ENCODE measurements around the gene STEAP1.
A peak's percentile ranks its signal among the peaks of the same experiment; 100 is the strongest.
"Not testable (repeated sequence)": the region's sequence is repeated elsewhere in the genome, so short reads cannot be mapped to it uniquely, and the experiment has no call there.

STEAP1 gene

DNA sequence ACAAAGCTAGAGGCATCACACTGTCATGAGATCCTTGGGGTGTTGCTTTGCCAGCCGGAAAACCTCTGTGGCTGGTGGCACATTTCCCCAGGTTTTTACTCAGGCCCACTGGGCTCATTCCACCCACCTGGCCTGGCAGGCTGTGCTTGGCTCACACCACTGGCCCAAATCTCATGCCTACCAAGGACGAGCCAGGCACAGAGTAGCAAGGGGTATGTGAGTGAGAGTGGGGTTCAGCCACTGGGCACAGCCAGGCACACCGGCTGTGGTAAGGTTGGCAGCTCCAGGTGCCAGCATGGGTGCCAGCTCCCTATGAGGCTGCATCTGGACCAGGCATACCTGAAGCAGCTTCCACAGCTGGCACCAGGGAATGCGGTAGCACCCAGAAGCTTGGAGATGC is 21.4 kb downstream of the STEAP1 start:
- DNase-seq: no peak

GRCh38 chr7:90176195-90176594 is 21.9 kb downstream of the STEAP1 start:
- no peak for DNase-seq

DNA sequence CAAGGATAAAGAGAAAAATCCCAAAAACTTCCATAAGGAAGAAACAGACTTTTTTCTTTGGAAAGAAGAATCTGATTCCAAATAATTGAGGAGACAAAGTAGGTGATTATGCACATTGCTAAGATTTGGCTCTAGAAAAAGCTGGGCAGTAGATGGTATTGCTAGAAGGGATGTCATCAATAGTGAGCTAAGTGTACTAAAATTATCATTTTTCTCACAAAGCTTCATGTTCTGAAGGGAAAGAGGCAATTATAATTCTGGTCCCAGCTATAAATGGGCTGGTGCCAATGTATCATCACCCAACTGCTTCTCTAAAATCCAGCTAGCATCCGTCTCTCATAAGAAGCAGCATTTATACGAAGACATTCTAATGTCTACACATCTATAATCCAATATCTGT is 23.9 kb downstream of the STEAP1 start:
- DNase-seq: no peak

DNA sequence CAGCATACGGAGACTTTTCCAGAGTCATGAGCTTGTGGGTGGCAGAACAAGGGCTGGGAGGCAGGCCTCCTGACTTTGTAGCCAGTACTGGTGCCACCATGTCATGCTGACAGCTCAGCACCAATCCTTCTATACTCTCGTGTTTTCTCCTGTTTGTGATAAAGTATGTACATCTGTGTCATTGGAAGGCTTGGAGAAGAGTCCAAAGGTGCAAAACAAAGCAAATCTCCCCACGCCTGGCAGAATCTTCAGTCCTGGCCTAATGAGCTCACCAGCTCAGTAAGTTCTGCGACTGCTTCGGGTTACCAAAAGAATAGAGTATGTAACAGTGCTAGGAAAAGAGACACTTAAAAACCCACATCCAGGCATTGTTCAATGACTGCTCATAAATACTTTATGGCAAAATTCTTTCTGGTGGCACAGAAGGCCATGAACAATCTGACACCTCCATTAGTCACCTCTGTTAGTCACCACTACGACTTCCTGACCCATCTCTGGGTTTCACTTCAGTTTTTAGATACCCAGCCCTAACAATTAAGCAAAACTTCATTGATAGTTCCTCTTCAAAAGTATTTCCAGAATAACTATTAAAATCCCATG is 24.5 kb downstream of the STEAP1 start:
- DNase-seq: no peak

- DNase-seq: no peak
Observed at GRCh38 chr7:90180011-90180585, 25.8 kb downstream of the STEAP1 start.

GRCh38 chr7:90180649-90181048 is 26.4 kb downstream of the STEAP1 start:
- DNase-seq: no peak

DNA sequence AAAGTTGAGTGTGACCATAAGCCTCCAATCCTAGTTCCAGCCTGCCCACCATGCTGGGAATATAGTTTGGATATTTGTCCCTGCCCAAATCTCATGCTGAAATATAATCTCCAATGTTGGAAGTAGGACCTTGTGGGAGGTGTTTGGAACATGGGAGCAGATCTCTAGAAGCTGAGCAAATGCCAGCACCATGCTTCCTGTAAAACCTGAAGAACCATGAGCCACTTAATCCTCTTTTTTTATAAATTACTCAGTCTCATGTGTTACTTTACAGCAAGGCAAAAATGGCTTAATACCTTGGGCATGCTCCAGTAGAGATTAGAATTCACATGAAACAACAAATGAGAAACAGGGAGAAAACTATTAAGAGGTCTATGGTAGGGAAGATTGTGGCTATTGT is 27.2 kb downstream of the STEAP1 start:
- no peak for DNase-seq

- not testable (repeated sequence) for DNase-seq
Observed at GRCh38 chr7:90186290-90186689, 32.0 kb downstream of the STEAP1 start.

DNA sequence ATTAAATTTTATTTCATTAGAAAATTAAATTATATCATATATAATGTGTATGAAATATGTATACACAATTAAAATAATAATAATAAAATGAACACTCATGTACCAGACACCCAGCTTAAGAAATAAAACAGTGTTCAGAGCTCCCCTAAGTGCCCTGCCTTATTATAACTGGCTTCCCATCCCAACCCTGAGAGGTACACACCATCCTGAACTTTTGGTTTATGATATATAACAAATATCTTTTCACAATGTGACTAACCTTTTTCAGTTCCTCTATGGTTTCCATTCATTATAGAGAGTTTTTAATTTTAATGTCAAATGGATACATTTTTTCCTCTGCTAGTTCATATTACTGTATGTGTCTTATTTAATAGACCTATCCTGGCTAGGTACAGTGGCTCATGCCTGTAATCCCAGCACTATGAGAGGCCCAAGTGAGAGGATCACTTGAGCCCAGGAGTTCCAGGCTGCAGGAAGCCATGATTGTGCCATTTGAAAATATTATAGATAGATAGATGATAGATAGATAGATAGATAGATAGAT is 33.3 kb downstream of the STEAP1 start:
- no peak for DNase-seq

- DNase-seq: no peak
Observed at GRCh38 chr7:90188281-90188680, 34.0 kb downstream of the STEAP1 start.

DNA sequence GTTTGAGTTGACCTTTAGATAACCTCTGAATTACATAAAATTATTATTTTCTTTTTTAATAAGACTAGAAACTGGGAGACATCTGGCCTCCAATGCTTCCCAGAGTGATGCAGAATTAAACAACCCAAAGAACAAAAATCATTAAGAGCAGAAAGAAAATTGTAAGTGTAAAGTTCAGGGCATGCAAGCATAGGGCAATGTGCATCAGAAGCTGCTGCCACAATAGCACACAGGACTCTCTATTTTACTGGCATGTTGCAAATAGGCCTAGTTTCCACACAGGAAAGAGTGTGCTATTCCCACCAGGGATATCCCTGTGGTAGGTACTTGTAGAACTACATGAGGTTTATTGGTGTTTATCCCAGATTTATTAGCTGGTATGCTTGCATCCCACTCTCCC is 36.7 kb downstream of the STEAP1 start:
- DNase-seq: no peak

- DNase-seq: no peak
Observed at GRCh38 chr7:90191648-90192047, 37.4 kb downstream of the STEAP1 start.

DNA sequence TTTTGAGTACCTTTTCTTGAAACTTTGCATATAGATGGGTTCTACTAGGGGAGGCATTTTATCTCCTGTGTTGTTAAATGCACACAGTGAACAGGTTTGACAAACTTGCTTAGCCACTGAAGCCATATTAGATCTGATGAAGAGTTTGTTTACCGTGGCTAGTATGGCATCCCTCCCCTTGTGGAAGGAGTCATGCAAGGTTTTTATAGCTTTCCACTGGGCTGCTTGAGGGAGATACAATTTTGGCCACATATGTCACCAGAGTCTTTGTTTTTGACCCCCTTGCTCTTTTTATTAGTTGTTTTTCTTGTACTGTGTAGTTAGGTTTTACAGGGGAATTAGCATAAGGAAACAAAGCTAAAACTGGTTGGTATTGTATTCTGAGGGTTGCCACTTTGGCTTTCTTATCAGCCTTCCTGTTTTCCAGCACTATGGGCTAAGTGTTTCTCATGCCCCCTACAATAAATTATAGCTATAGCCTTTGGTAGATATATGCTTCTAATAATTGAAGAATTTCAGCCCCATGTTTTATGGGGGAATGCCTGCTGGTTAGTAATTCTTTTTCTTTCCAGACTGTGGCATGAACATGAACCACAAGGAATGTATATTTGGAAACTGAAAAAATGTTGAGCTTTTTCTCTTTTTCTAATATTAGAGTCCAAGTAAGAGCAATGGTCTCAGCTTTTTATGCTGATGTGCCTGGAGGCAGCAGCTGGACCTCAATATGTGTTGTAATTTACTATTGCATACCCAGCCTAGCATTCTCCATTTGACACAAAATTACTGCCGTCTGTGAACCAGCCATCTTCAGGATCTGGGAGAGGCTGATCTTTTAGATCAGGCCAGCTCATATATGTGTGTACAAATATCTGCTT is 38.8 kb downstream of the STEAP1 start:
- DNase-seq: no peak

GRCh38 chr7:90194911-90195809 is 40.9 kb downstream of the STEAP1 start:
- DNase-seq: no peak

- DNase-seq: no peak
Observed at GRCh38 chr7:90201500-90202195, 47.4 kb downstream of the STEAP1 start.

DNA sequence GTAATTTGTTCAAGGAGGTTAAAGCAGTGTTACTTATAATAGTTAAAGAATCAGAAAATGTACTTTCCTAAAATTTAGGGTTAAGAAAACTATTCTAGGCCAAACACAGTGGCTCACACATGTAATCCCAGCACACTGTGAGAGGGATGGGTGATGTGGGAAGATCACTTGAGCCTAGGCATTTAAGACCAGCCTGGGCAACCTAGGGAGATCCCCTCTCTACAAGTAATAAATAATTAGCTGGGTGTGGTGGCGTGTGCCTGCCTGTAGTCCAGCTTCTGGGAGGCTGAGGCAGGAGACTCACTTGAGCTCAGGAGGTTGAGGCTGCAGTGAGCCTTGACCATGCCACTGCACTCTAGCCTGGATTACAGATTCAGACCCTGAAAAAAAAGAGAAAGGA is 53.7 kb downstream of the STEAP1 start:
- DNase-seq: no peak

- peak; percentile 8 for DNase-seq
Observed at GRCh38 chr7:90209776-90210175, 55.5 kb downstream of the STEAP1 start.

- peak; percentile 16 for DNase-seq
Observed at GRCh38 chr7:90210475-90210874, 56.2 kb downstream of the STEAP1 start.

DNA sequence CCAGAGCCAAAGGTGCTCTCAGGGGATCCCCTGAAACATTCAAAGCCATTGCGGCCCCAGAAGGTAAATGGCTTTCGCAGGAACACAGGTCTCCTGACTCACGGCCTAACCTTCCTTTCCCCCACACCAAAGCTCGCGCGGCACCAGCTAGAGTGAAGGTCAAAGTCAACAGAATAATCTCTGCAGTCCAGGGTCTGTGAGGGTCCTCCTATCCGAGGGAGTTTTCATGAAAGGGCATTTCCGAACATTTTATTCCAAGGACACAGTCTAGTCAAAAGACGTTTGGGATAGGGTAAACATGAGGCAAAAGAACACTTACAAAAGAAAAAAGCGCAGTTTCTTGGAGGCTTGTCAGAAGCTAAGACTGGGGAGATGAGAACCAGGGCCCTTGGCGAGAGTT is 56.7 kb downstream of the STEAP1 start:
- DNase-seq: no peak

- DNase-seq: peak; percentile 96
Observed at GRCh38 chr7:90211391-90212148, 57.3 kb downstream of the STEAP1 start, which contains the start of gene STEAP2. TSS of gene STEAP2 (plus strand) at chr7:90211740. CDS start at chr7:90225083, 13,343 bp downstream.

DNA sequence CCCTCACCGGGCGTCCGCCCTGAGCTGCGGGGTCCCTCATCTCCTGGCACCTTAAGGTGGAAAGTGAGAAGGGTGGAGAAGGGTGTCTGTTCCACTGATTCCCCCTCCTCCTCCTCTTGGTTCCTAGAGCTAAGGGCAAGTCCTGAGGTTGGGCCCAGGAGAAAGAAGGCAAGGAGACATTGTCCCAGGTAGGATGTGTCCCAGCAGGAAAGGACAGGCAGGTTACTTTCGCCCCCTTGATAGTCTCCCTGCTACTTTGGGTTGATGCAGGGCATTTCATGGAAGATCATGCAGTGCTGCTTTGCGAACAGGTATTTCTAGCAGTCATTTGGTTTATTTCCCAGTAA is 57.9 kb downstream of the STEAP1 start:
- no peak for DNase-seq

Measured in eye (tissue), 1 donor.